ENCODE data around the gene INTS13.
"Not testable (repeated sequence)": the region's sequence is repeated elsewhere in the genome, so short reads cannot be mapped to it uniquely, and the experiment has no call there.

INTS13 gene

DNA sequence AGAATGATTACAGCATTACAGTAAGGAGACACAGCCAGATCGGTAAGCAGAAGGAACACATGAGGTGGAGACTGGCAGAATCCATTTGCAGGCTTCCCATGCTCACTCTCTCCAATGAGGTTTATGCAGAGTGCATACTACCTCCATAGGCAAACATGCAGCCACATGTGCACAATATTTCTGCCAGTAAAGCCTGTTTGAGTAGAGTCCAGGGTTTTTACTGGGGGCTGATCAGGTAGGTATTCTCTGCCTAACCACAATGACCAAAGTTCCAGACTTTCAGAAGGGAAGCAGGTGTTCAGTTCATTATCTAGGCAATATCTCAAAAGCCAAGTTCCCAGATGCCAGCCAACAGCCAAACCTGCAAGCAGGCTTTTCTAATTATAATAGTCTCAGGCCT lies 31.1 kb downstream of the INTS13 start:
- Histone ChIP-seq H3K4me3 (replicated peaks; ENCODE audit: low read depth, low read length) (no peak overlapping the region), H3K27me3 (replicated peaks; ENCODE audit: control insufficient read depth, insufficient read depth, low read length) (no peaks in the 10 kb centered on the region), H3K36me3 (ENCODE audit: control insufficient read depth, insufficient read depth, low read length) (no peaks in the 10 kb centered on the region; the same call in none of the 2 replicates)
- no peak for TF ChIP-seq CTCF (IDR thresholded peaks at IDR 0.05; ENCODE audit: insufficient read depth, low read length, poor library complexity, severe bottlenecking)
- no peak for DNase-seq (ENCODE audit: extremely low read depth, insufficient read length)

DNA sequence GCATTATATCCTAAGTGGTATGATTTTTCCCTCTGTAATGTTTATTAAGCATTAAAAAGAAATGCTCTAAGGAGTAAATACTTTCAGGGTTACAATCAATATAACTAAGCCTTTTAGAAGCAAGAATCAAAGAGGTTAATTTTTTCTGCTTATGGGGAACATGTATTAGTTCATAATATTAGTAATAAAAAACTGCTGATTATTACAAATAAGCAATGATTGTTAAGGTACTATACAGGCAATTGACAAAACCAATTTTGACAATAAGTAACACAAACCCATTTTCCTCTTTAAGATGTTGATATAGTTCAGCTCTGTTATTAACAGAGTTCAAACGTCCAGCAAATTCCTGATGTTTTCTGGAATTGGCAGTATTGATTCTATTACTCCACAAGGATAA lies 31.8 kb downstream of the INTS13 start:
- DNase-seq (ENCODE audit: extremely low read depth, insufficient read length), result no peak
- TF ChIP-seq CTCF (IDR thresholded peaks at IDR 0.05; ENCODE audit: insufficient read depth, low read length, poor library complexity, severe bottlenecking), result no peak
- Histone ChIP-seq H3K27me3 (replicated peaks; ENCODE audit: control insufficient read depth, insufficient read depth, low read length) (no peaks in the 10 kb centered on the region), H3K4me3 (replicated peaks; ENCODE audit: low read depth, low read length) (no peak overlapping the region), H3K36me3 (ENCODE audit: control insufficient read depth, insufficient read depth, low read length) (no peaks in the 10 kb centered on the region; the same call in none of the 2 replicates)

- not testable (repeated sequence) for H3K36me3 ChIP-seq (ENCODE audit: control insufficient read depth, insufficient read depth, low read length); DNase-seq (ENCODE audit: extremely low read depth, insufficient read length)
Measured at GRCh38 chr12:26903396-26903795, 34.4 kb downstream of the INTS13 start.

DNA sequence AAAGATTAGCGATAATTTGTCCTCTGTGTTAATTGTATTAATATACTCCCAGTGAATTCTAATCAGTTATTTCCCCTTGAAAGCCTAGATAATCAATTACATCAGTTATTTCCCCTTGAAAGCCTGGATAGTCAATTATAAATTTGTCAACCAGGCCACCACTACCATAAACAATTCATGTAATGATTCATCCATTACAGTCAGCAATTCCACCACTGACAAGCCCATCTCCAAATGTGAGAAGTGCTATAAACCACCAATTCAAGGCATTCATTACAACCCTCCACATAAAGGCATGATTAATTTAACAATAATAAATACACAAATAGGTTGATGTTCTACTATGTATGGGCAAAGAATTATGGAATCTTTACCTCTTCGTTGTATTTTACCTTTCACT lies 40.9 kb downstream of the INTS13 start:
- no peak for DNase-seq (ENCODE audit: extremely low read depth, insufficient read length)
- no peaks in the 10 kb centered on the region for H3K36me3 ChIP-seq (ENCODE audit: control insufficient read depth, insufficient read depth, low read length)

More at GRCh38 chr12:26903396-26903795, 34.4 kb downstream of the INTS13 start:
- not testable (repeated sequence) for H3K27me3 ChIP-seq (replicated peaks; ENCODE audit: control insufficient read depth, insufficient read depth, low read length); H3K4me3 ChIP-seq (replicated peaks; ENCODE audit: low read depth, low read length)

GRCh38 chr12:26895672-26896071 lies 42.1 kb downstream of the INTS13 start:
- Histone ChIP-seq H3K4me3 (replicated peaks; ENCODE audit: low read depth, low read length) (no peak overlapping the region), H3K27me3 (replicated peaks; ENCODE audit: control insufficient read depth, insufficient read depth, low read length) (no peaks in the 10 kb centered on the region), H3K36me3 (ENCODE audit: control insufficient read depth, insufficient read depth, low read length) (no peaks in the 10 kb centered on the region)
- DNase-seq (ENCODE audit: extremely low read depth, insufficient read length), result no peak
- no peak for TF ChIP-seq CTCF (IDR thresholded peaks at IDR 0.05; ENCODE audit: insufficient read depth, low read length, poor library complexity, severe bottlenecking)

More for the DNA sequence above, 40.9 kb downstream of the INTS13 start:
- no peak for TF ChIP-seq CTCF (IDR thresholded peaks at IDR 0.05; ENCODE audit: insufficient read depth, low read length, poor library complexity, severe bottlenecking)
- Histone ChIP-seq H3K27me3 (replicated peaks; ENCODE audit: control insufficient read depth, insufficient read depth, low read length) (no peaks in the 10 kb centered on the region), H3K4me3 (replicated peaks; ENCODE audit: low read depth, low read length) (no peak overlapping the region)

- H3K36me3 ChIP-seq (ENCODE audit: control insufficient read depth, insufficient read depth, low read length), result no peaks in the 10 kb centered on the region
- DNase-seq (ENCODE audit: extremely low read depth, insufficient read length), result no peak
- no peak for TF ChIP-seq CTCF (IDR thresholded peaks at IDR 0.05; ENCODE audit: insufficient read depth, low read length, poor library complexity, severe bottlenecking)
- no peaks in the 10 kb centered on the region for H3K27me3 ChIP-seq (replicated peaks; ENCODE audit: control insufficient read depth, insufficient read depth, low read length)
- H3K4me3 ChIP-seq (replicated peaks; ENCODE audit: low read depth, low read length), result no peak overlapping the region
Measured at GRCh38 chr12:26891704-26892103, 46.1 kb downstream of the INTS13 start.

Measured in GM06990 (cell line).